Trophoblast cell (in vitro differentiated cells and primary cell): ENCODE measurements around the gene FCRL6.

Experiments used
- DNase-seq, 2 donors: peaks; one replicate each; pipeline ENCODE4 v3.0.0-alpha.2; 2016
- H2AFZ ChIP-seq: 2 replicates; pipeline ENCODE4 v1.6.1; 2013; ENCODE audit warnings: low read length, moderate library complexity, mild to moderate bottlenecking; ENCODE audit not compliant: insufficient read depth, poor library complexity
- H2AK5ac ChIP-seq: 2 replicates; pipeline ENCODE4 v1.6.1; 2013; ENCODE audit warnings: mild to moderate bottlenecking, low read length
- H2BK120ac ChIP-seq: 2 replicates; pipeline ENCODE4 v1.6.1; 2013; ENCODE audit warnings: low read length, mild to moderate bottlenecking, moderate library complexity; ENCODE audit not compliant: insufficient read depth, poor library complexity
- H2BK12ac ChIP-seq: 2 replicates; pipeline ENCODE4 v1.6.1; 2013; ENCODE audit warnings: mild to moderate bottlenecking, low read length, moderate library complexity
- H2BK5ac ChIP-seq: 2 replicates; pipeline ENCODE4 v1.6.1; 2013; ENCODE audit warnings: low read length, low read depth, moderate library complexity, mild to moderate bottlenecking; ENCODE audit not compliant: poor library complexity
- H3K14ac ChIP-seq: 2 replicates; pipeline ENCODE4 v1.6.1; 2013; ENCODE audit warnings: mild to moderate bottlenecking, low read length
- H3K18ac ChIP-seq: 2 replicates; pipeline ENCODE4 v1.6.1; 2013; ENCODE audit warnings: mild to moderate bottlenecking, low read length
- H3K23ac ChIP-seq: 2 replicates; pipeline ENCODE4 v1.6.1; 2013; ENCODE audit warnings: low read length
- H3K27ac ChIP-seq: 2 replicates; pipeline ENCODE4 v1.5.1; 2013; ENCODE audit warnings: low read depth, mild to moderate bottlenecking, inconsistent platforms, low read length, moderate library complexity
- H3K27me3 ChIP-seq: 2 replicates; pipeline ENCODE4 v1.6.1; 2013; ENCODE audit warnings: inconsistent platforms, mild to moderate bottlenecking, low read length, moderate library complexity; ENCODE audit not compliant: insufficient read depth
- H3K36me3 ChIP-seq, 2 experiments: 1 replicate in 1 of 2; 2 replicates in 1 of 2; pipeline ENCODE4 v1.6.1; 2013; ENCODE audit warnings: low read length in 2 of 2, mild to moderate bottlenecking in 2 of 2, moderate library complexity in 1 of 2; ENCODE audit not compliant: insufficient read depth in 2 of 2, control insufficient read depth in 1 of 2
- H3K4ac ChIP-seq: 2 replicates; pipeline ENCODE4 v1.6.1; 2013; ENCODE audit warnings: low read depth, mild to moderate bottlenecking, low read length, moderate library complexity
- H3K4me1 ChIP-seq, 2 experiments: 1 replicate in 1 of 2; 2 replicates in 1 of 2; pipeline ENCODE4 v1.6.1; 2013; ENCODE audit warnings: low read length in 2 of 2, mild to moderate bottlenecking in 2 of 2, moderate library complexity in 1 of 2; ENCODE audit not compliant: insufficient read depth in 2 of 2, control insufficient read depth in 1 of 2
- H3K4me2 ChIP-seq: 2 replicates; pipeline ENCODE4 v1.6.1; 2013; ENCODE audit warnings: inconsistent platforms, mild to moderate bottlenecking, low read length, moderate library complexity
- H3K4me3 ChIP-seq: 2 replicates; pipeline ENCODE4 v1.5.1; 2013; ENCODE audit warnings: mild to moderate bottlenecking, low read depth, low read length, inconsistent platforms
- H3K79me1 ChIP-seq: one replicate; pipeline ENCODE4 v1.6.1; 2013; ENCODE audit warnings: low read length
- H3K79me2 ChIP-seq: 2 replicates; pipeline ENCODE4 v1.6.1; 2013; ENCODE audit warnings: low read length, mild to moderate bottlenecking; ENCODE audit not compliant: control insufficient read depth, insufficient read depth, poor library complexity
- H3K9ac ChIP-seq: 2 replicates; pipeline ENCODE4 v1.6.1; 2013; ENCODE audit warnings: mild to moderate bottlenecking, low read length
- H3K9me3 ChIP-seq: 2 replicates; pipeline ENCODE4 v1.6.1; 2013; ENCODE audit warnings: low read depth, mild to moderate bottlenecking, control low read depth, inconsistent platforms, low read length; ENCODE audit not compliant: insufficient read depth
- H4K12ac ChIP-seq: 2 replicates; pipeline ENCODE4 v1.6.1; 2013; ENCODE audit warnings: low read depth, mild to moderate bottlenecking, low read length, moderate library complexity
- H4K8ac ChIP-seq: 2 replicates; pipeline ENCODE4 v1.6.1; 2013; ENCODE audit warnings: low read depth, mild to moderate bottlenecking, low read length, moderate library complexity
- H4K91ac ChIP-seq: one replicate; pipeline ENCODE4 v1.6.1; 2013; ENCODE audit warnings: low read depth, mild to moderate bottlenecking, low read length, moderate library complexity
- WGBS: extraction: QIAGEN DNeasy Blood & Tissue Kit; methylation state at CpG from one replicate; pipeline ENCODE4 v1.1.7; 2013; ENCODE audit warnings: missing lambda C conversion rate; ENCODE audit not compliant: insufficient read length, insufficient coverage; ENCODE audit errors: extremely low coverage; 5-methylcytosine and 5-hydroxymethylcytosine counted together

FCRL6 gene

DNA sequence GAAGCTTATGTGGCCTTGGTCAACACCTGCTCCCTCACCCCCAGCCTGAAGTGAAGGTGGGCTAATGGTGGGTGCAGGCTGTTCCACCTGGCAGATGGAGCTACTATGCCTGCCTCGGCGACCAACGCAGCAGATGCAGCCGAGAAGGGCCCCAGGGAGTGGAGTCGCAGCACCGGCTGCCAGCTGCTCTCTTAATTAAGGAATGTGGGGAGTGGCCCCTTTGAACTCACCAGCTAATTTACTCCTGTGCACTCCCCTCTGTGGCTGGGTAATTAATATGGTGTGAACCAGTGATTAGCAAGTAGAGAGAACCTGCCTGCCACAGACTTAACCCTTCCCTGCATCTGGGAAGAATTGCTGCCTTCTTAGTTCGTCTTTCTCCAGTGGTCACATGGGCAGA, 21.2 kb downstream of the FCRL6 start:
- no peak overlapping the region for H3K4ac ChIP-seq
- no peak overlapping the region for H2AFZ ChIP-seq
- no peak overlapping the region for H2BK12ac ChIP-seq
- no peak overlapping the region for H3K14ac ChIP-seq
- no peaks in the 10 kb centered on the region for H3K79me2 ChIP-seq
- H3K9me3 ChIP-seq = no peaks in the 10 kb centered on the region
- peaks cover 18 to 20% of the 10 kb centered on the region in 2 experiments for H3K4me1 ChIP-seq
- no peak overlapping the region for H3K9ac ChIP-seq
- H2AK5ac ChIP-seq = no peak overlapping the region
- H3K27me3 ChIP-seq = no peaks in the 10 kb centered on the region
- H3K23ac ChIP-seq = no peak overlapping the region
- no peak for DNase-seq
- WGBS = no CpG with 5 or more reads among the region's 7 CpGs
- H4K12ac ChIP-seq = no peak overlapping the region
- H2BK120ac ChIP-seq = no peak overlapping the region
- H3K4me3 ChIP-seq = no peak overlapping the region
- H3K18ac ChIP-seq = no peak overlapping the region
- H2BK5ac ChIP-seq = no peak overlapping the region
- no peak overlapping the region for H3K4me2 ChIP-seq
- no peaks in the 10 kb centered on the region for H3K36me3 ChIP-seq
- no peaks in the 10 kb centered on the region for H3K79me1 ChIP-seq
- no peak overlapping the region for H4K91ac ChIP-seq
- H4K8ac ChIP-seq = no peak overlapping the region
- no peak overlapping the region for H3K27ac ChIP-seq

DNA sequence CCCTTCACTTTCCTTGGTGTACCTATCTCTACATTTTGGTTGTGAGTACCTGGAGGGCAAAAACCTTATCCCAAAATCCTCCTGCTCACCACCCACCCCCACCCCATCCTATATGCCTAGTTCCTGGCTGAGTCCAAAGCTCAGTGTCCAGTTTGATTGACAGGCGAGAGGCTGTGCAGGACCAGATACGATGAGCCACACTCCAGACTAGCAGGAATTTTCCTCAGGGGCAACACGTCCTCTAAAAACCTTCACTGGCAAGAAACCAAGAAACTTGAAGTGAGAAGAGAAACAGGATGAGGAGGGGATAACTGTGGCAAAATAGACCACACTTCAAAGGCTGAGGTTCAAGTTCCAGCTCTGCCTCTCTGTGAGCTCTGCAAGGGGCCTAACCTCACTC, 23.4 kb downstream of the FCRL6 start:
- no peak overlapping the region for H3K14ac ChIP-seq
- H3K23ac ChIP-seq = no peak overlapping the region
- no peaks in the 10 kb centered on the region for H3K27me3 ChIP-seq
- no peak for DNase-seq
- H2BK12ac ChIP-seq = no peak overlapping the region
- no peaks in the 10 kb centered on the region for H3K9me3 ChIP-seq
- H3K18ac ChIP-seq = no peak overlapping the region
- no peaks in the 10 kb centered on the region for H3K36me3 ChIP-seq
- H3K79me2 ChIP-seq = no peaks in the 10 kb centered on the region
- H4K8ac ChIP-seq = no peak overlapping the region
- H2AFZ ChIP-seq = no peak overlapping the region
- peak overlapping the region; percentile 15 for H3K27ac ChIP-seq
- H2BK120ac ChIP-seq = no peak overlapping the region
- no peak overlapping the region for H3K9ac ChIP-seq
- H3K4me3 ChIP-seq = no peak overlapping the region
- no peak overlapping the region for H3K4ac ChIP-seq
- no peak overlapping the region for H2AK5ac ChIP-seq
- H4K12ac ChIP-seq = no peak overlapping the region
- whole genome bisulfite sequencing = no CpG with 5 or more reads among the region's 3 CpGs
- H3K79me1 ChIP-seq = peaks cover 2% of the 10 kb centered on the region
- peaks cover 18 to 26% of the 10 kb centered on the region in 2 experiments for H3K4me1 ChIP-seq
- H3K4me2 ChIP-seq = no peak overlapping the region
- no peak overlapping the region for H2BK5ac ChIP-seq
- H4K91ac ChIP-seq = no peak overlapping the region

DNA sequence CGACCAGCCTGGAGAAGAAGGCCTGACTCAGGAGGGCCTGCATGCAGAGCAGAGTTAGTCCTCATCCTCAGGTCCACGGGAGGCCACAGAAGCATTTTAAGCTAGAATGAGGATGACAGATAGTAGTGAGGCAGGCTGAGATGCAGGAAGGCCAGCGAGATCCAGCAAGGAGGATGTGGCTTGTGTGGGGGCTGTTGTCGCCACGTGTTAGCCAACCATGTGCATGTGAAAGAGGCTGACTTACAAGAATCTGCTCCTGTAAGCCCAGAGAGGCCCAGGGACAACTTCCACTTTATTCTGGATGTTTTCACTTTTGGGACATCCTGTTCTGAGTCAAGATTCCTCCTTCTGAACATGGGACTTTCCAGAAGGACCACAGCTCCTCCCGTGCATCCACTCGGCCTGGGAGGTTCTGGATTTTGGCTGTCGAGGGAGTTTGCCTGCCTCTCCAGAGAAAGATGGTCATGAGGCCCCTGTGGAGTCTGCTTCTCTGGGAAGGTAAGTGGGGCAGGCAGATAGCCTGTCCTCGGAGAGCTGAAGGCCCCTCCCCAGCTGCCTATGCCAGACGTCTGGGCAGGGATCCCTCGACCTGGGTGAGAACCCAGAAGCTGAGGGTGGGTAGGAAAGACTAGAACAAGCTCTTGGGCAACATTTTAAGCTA, 24.4 kb downstream of the FCRL6 start, which contains the start of gene SLAMF8:
SLAMF8 (plus strand) TSS at position 433 of the 661 bp plus-strand sequence; CDS start at position 459, 26 bp downstream.
- H3K27me3 ChIP-seq = no peaks in the 10 kb centered on the region
- H2AFZ ChIP-seq = no peak within 1 kb of the TSS
- H4K8ac ChIP-seq = no peak within 1 kb of the TSS
- peaks cover 2% of the 10 kb centered on the region for H3K79me1 ChIP-seq
- H2BK5ac ChIP-seq = no peak within 1 kb of the TSS
- H3K9ac ChIP-seq = no peak within 1 kb of the TSS
- H2AK5ac ChIP-seq = no peak within 1 kb of the TSS
- peak within 1 kb of the TSS; percentile 3 for H2BK12ac ChIP-seq
- H3K4ac ChIP-seq = no peak within 1 kb of the TSS
- H3K79me2 ChIP-seq = no peaks in the 10 kb centered on the region
- no peak within 1 kb of the TSS for H2BK120ac ChIP-seq
- WGBS = no CpG with 5 or more reads among the region's 11 CpGs
- no peaks in the 10 kb centered on the region for H3K9me3 ChIP-seq
- H3K27ac ChIP-seq = peak within 1 kb of the TSS; percentile 15
- peak within 1 kb of the TSS; percentile 7 for H4K91ac ChIP-seq
- no peaks in the 10 kb centered on the region for H3K36me3 ChIP-seq
- H3K14ac ChIP-seq = no peak within 1 kb of the TSS
- H3K23ac ChIP-seq = no peak within 1 kb of the TSS
- peaks cover 18 to 26% of the 10 kb centered on the region in 2 experiments for H3K4me1 ChIP-seq
- no peak within 1 kb of the TSS for H3K4me2 ChIP-seq
- no peak within 1 kb of the TSS for H3K18ac ChIP-seq
- H4K12ac ChIP-seq = no peak within 1 kb of the TSS
- no peak within 1 kb of the TSS for H3K4me3 ChIP-seq
- DNase-seq = peak in 1 of 2 donors; percentile 38

DNA sequence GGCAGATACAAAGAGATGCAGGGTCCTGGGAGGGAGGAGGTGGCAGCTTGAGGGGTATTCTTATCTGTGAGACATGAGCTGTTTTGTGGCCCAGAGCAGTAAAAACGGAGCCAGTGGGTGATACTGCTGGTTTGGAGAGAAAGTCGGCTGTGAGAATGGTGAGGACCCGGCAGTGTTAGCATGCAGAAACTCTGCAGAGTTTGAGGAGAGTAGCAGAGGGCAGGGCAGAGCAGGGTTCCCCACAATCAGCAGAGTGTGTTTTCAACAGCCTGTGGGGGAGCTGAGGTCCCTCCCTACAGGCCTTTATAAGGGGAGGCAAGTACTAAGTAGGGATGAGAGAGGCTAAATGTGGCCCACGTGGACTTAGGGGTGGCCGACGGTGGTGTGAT, 24.9 kb downstream of the FCRL6 start:
- Histone ChIP-seq H2AFZ (no peak overlapping the region), H3K79me2 (no peaks in the 10 kb centered on the region), H3K23ac (no peak overlapping the region), H3K4ac (no peak overlapping the region), H4K91ac (peak overlapping the region; percentile 7), H2BK12ac (no peak overlapping the region), H4K12ac (no peak overlapping the region), H2BK120ac (no peak overlapping the region), H4K8ac (no peak overlapping the region), H3K27ac (no peak overlapping the region), H2BK5ac (no peak overlapping the region), H3K36me3 (no peaks in the 10 kb centered on the region), H2AK5ac (no peak overlapping the region), H3K14ac (no peak overlapping the region), H3K18ac (no peak overlapping the region), H3K79me1 (peaks cover 2% of the 10 kb centered on the region), H3K27me3 (no peaks in the 10 kb centered on the region), H3K4me3 (no peak overlapping the region), H3K9me3 (no peaks in the 10 kb centered on the region), H3K4me1 (peaks cover 18 to 26% of the 10 kb centered on the region in 2 experiments), H3K4me2 (no peak overlapping the region), H3K9ac (no peak overlapping the region)
- no peak for DNase-seq
- no CpG with 5 or more reads among the region's 6 CpGs for WGBS
